GM15510 (cell line): ENCODE results near the gene PDZD4.

ENCODE experiments used
- POLR2A ChIP-seq: IDR thresholded peaks from 3 replicates; pipeline ENCODE4 v1.6.1; 2011; ENCODE audit warnings: borderline replicate concordance; ENCODE audit not compliant: insufficient read length; ENCODE audit errors: extremely low read depth

PDZD4 gene

DNA sequence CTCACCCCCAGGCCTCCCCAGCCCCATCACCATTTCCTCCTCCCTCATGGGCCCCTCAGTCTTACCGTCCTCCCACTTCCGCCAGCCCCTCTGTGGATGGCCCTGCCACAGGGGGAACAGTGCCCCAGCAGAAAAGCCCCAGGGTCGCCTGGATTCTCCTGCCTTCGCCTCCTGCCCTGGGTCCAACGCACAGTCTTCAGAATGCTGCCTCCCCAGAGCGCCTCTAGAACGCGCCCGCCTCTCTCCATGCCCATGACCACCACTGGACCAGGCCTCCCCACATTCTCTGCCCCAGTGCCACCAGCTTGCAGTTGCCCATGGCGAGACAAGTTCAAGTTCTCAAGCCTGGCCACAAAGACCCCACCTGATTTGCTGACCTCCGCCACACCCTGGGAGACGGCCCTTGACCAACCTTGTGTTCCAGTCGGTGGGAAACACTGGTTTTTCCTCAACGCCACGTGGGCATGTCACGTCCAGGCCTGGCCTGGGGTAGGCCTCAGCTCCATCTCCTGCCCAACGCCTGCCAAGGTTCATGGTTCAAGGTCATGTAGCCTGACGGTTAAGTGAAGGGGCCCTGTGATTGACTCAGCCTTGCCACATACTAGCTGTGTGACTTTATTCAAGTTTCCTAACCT lies 66.9 kb downstream of the PDZD4 start:
- TF ChIP-seq POLR2A: no peak

- TF ChIP-seq POLR2A: no peak
Measured at GRCh38 chrX:153762626-153763173, 67.6 kb downstream of the PDZD4 start.

DNA sequence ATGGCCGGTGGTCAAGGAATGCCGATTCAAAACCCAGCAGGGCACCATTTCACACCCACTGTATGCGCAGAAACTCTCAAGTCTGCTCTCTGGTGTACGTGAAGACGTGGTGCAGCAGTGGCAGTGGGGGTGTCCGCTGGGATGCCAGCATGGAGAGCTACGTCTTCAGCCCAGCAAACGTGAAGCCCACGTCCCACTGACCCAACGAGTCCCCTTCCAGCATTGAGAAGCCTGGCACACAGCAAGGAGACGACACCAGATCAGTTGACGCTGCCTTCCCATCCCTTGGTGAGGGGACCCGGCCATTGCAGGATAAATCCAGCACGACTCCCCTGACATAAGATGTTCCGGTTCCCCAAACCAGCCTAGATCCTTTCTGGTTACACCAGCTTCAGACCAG lies 68.5 kb downstream of the PDZD4 start:
- TF ChIP-seq POLR2A: no peak

DNA sequence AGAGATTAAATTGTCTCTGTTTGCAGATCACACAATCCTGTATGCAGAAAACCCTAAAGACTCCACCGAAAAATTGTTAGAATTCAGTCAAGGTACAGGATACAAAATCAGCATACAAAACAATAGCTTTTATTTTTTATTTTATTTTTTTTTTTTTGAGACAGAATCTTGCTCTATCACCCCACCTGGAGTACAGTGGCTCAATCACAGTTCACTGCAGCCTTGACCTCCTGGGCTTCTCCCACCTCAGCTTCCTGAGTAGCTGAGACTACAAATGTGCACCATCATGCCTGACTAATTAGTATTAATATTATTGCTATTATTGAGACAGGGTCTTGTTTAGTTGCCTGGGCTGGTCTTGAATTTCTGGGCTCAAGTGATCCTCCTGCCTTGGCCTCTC lies 75.2 kb downstream of the PDZD4 start:
- TF ChIP-seq POLR2A: no peak
